WERI-Rb-1 (cell line): ENCODE data around the gene RIPPLY2.

ENCODE experiments used
- DNase-seq: peaks from one replicate; pipeline ENCODE4 v3.0.0-alpha.2; 2020
- H3K27ac ChIP-seq: fragments of 250-450 bp; sonication (Bioruptor Pico); 2 replicates; pipeline ENCODE4 v1.5.1; 2020; ENCODE audit warnings: mild to moderate bottlenecking, moderate library complexity
- H3K27me3 ChIP-seq: fragments of 250-450 bp; sonication (Bioruptor Pico); 2 replicates; pipeline ENCODE4 v1.5.1; 2021; ENCODE audit warnings: mild to moderate bottlenecking, low read depth, moderate library complexity; ENCODE audit not compliant: insufficient read depth, severe bottlenecking
- H3K36me3 ChIP-seq: fragments of 250-450 bp; sonication (Bioruptor Pico); 2 replicates; pipeline ENCODE4 v1.5.1; 2020; ENCODE audit warnings: mild to moderate bottlenecking, moderate library complexity
- H3K4me3 ChIP-seq: 2 replicates; pipeline ENCODE4 v1.5.1; 2011; ENCODE audit warnings: low read depth, mild to moderate bottlenecking, control low read depth, low read length
- H3K9me3 ChIP-seq: fragments of 250-450 bp; sonication (Bioruptor Pico); 2 replicates; pipeline ENCODE4 v1.5.1; 2021; ENCODE audit warnings: mild to moderate bottlenecking, moderate library complexity; ENCODE audit not compliant: severe bottlenecking
- CTCF ChIP-seq: IDR thresholded peaks from 2 replicates; pipeline ENCODE4 v1.5.1; 2011; ENCODE audit warnings: low read depth, mild to moderate bottlenecking, control low read depth, inconsistent platforms, low read length

The RIPPLY2 gene

GRCh38 chr6:83815631-83816272, 37.4 kb upstream of the RIPPLY2 start:
- Histone ChIP-seq H3K27me3 (no peaks in the 10 kb centered on the region), H3K4me3 (no peak overlapping the region), H3K9me3 (no peaks in the 10 kb centered on the region), H3K27ac (no peak overlapping the region), H3K36me3 (no peaks in the 10 kb centered on the region)
- no peak for TF ChIP-seq CTCF
- no peak for DNase-seq

- H3K9me3 ChIP-seq = no peaks in the 10 kb centered on the region
- no peak for TF ChIP-seq CTCF
- no peak overlapping the region for H3K4me3 ChIP-seq
- no peaks in the 10 kb centered on the region for H3K36me3 ChIP-seq
- H3K27me3 ChIP-seq = no peaks in the 10 kb centered on the region
- DNase-seq = no peak
- H3K27ac ChIP-seq = no peak overlapping the region
Observed at GRCh38 chr6:83822629-83823169, 30.5 kb upstream of the RIPPLY2 start.

GRCh38 chr6:83824388-83824801, 28.8 kb upstream of the RIPPLY2 start:
- H3K27me3 ChIP-seq = no peaks in the 10 kb centered on the region
- DNase-seq = no peak

GRCh38 chr6:83824831-83825230, 28.3 kb upstream of the RIPPLY2 start:
- Histone ChIP-seq H3K4me3 (no peak overlapping the region), H3K27me3 (no peaks in the 10 kb centered on the region), H3K9me3 (no peaks in the 10 kb centered on the region), H3K36me3 (no peaks in the 10 kb centered on the region), H3K27ac (no peak overlapping the region)
- DNase-seq = no peak
- TF ChIP-seq CTCF = no peak

More at GRCh38 chr6:83824388-83824801, 28.8 kb upstream of the RIPPLY2 start:
- no peak for TF ChIP-seq CTCF
- H3K4me3 ChIP-seq = no peak overlapping the region
- H3K27ac ChIP-seq = no peak overlapping the region
- no peaks in the 10 kb centered on the region for H3K36me3 ChIP-seq
- no peaks in the 10 kb centered on the region for H3K9me3 ChIP-seq

- Histone ChIP-seq H3K9me3 (no peaks in the 10 kb centered on the region), H3K27ac (no peak overlapping the region), H3K36me3 (no peaks in the 10 kb centered on the region), H3K27me3 (no peaks in the 10 kb centered on the region), H3K4me3 (no peak overlapping the region)
- DNase-seq = no peak
- TF ChIP-seq CTCF = no peak
Observed at GRCh38 chr6:83827050-83827449, 26.1 kb upstream of the RIPPLY2 start.

- Histone ChIP-seq H3K36me3 (no peaks in the 10 kb centered on the region), H3K9me3 (no peaks in the 10 kb centered on the region), H3K27ac (no peak overlapping the region), H3K27me3 (no peaks in the 10 kb centered on the region), H3K4me3 (no peak overlapping the region)
- no peak for DNase-seq
- TF ChIP-seq CTCF = no peak
Observed at GRCh38 chr6:83838727-83839126, 14.4 kb upstream of the RIPPLY2 start.
